Sigmoid colon (tissue), 7 donors: ENCODE results near the gene AGAP2. TPM values are rescaled to one million over a fixed set of nuclear protein-coding genes. Genes with fewer than 3 reads are reported as not detected.

Source experiments
- DNase-seq: peaks from one replicate; pipeline ENCODE4 v3.0.0-alpha.2; 2019
- H3K27ac ChIP-seq, 4 donors: fragments of 200-600 bp; sonication (generic); one replicate each; pipeline ENCODE4 v1.5.1; 2016 to 2019; ENCODE audit warnings: mild to moderate bottlenecking in 1 of 4
- H3K27me3 ChIP-seq, 3 donors: fragments of 200-600 bp; sonication (generic); one replicate each; pipeline ENCODE4 v1.5.1; 2019; ENCODE audit warnings: mild to moderate bottlenecking in 1 of 3
- H3K36me3 ChIP-seq, 4 donors: fragments of 200-600 bp; sonication (generic); one replicate each; pipeline ENCODE4 v1.5.1; 2016 to 2019
- H3K4me1 ChIP-seq, 4 donors: fragments of 200-600 bp; sonication (generic); one replicate each; pipeline ENCODE4 v1.5.1; 2017 to 2019
- H3K4me3 ChIP-seq, 4 donors: fragments of 200-600 bp; sonication (generic); one replicate each; pipeline ENCODE4 v1.5.1; 2017 to 2019; ENCODE audit warnings: mild to moderate bottlenecking in 2 of 4, moderate library complexity in 1 of 4
- H3K9me3 ChIP-seq, 4 donors: fragments of 200-600 bp in 3 of 4; sonication (generic) in 3 of 4; one replicate each; pipeline versions ENCODE4 v1.5.1 to v1.6.1; 2013 to 2019
- EP300 ChIP-seq, 4 donors: sonication (generic); formaldehyde crosslinking; IDR thresholded peaks; one replicate each; pipeline ENCODE4 v1.6.1; 2017; ENCODE audit warnings: antibody characterized with exemption in 4 of 4
- POLR2A ChIP-seq, 2 donors: fragments of 450-650 bp; IDR thresholded peaks; one replicate each; pipeline ENCODE4 v1.6.1; 2016; ENCODE audit warnings: antibody characterized with exemption in 2 of 2, mild to moderate bottlenecking in 2 of 2, moderate library complexity in 2 of 2
- POLR2AphosphoS5 ChIP-seq, 4 donors: sonication (generic); formaldehyde crosslinking; IDR thresholded peaks; one replicate each; pipeline ENCODE4 v1.6.1; 2017; ENCODE audit warnings: antibody characterized with exemption in 4 of 4
- whole genome bisulfite sequencing, 2 donors: extraction: QIAGEN DNeasy Blood & Tissue Kit; methylation state at CpG; one replicate each; pipeline ENCODE4 v1.1.7; 2013; 5-methylcytosine and 5-hydroxymethylcytosine counted together
- intact Hi-C: fragments of 100-400 bp; cut with DNase I; formaldehyde crosslinking; loops from one replicate; pipeline ENCODE4 v1.15.1; 2023
- polyA plus RNA-seq, 3 donors: library from polyadenylated mRNA; stranded (reverse); fragments of 200-250 nt; gene quantifications; one replicate each; pipeline ENCODE4 v1.2.3, GENCODE V29; 2013
- total RNA-seq, 4 donors: library from RNA; depleted of rRNA; stranded (reverse); fragments of >200 nt; gene quantifications; one replicate each; pipeline ENCODE4 v1.1.0, GENCODE V29; 2016
- TF ChIP-seq, protein P1 (sequence below), 4 experiments: fragments of 450-650 bp in 3 of 4; fragments of 200-600 bp in 1 of 4; IDR thresholded peaks; one replicate each; pipeline ENCODE4 v1.5.1; 2016 to 2019; ENCODE audit warnings: antibody characterized with exemption in 4 of 4, mild to moderate bottlenecking in 3 of 4, moderate library complexity in 2 of 4
- donor health status: healthy with polysubstance abuse.
- donor health status: Bipolar disorder and iron deficiency.
- donor health status: healthy.

AGAP2 gene
- total and polyA plus RNA-seq, 7 donors, result under 0.01 to 6.4 (median 1.4) TPM

- H3K4me3 ChIP-seq, result peak overlapping the region in 3 of 4 donors; percentile 20 to 43 (median 41)
- intact Hi-C loops, result no loop called here
- peak overlapping the region in 1 of 4 donors; percentile 38 for H3K27ac ChIP-seq
- peaks cover 52 to 85% (median 58%) of the 10 kb centered on the region in 3 donors for H3K27me3 ChIP-seq
- DNase-seq, result no peak
- 18 to 52% methylated on average over 110 of the region's 110 CpGs for WGBS, 2 donors
- TF ChIP-seq POLR2AphosphoS5 (IDR thresholded peaks at IDR 0.05), result no peak
- TF ChIP-seq, protein P1, sequence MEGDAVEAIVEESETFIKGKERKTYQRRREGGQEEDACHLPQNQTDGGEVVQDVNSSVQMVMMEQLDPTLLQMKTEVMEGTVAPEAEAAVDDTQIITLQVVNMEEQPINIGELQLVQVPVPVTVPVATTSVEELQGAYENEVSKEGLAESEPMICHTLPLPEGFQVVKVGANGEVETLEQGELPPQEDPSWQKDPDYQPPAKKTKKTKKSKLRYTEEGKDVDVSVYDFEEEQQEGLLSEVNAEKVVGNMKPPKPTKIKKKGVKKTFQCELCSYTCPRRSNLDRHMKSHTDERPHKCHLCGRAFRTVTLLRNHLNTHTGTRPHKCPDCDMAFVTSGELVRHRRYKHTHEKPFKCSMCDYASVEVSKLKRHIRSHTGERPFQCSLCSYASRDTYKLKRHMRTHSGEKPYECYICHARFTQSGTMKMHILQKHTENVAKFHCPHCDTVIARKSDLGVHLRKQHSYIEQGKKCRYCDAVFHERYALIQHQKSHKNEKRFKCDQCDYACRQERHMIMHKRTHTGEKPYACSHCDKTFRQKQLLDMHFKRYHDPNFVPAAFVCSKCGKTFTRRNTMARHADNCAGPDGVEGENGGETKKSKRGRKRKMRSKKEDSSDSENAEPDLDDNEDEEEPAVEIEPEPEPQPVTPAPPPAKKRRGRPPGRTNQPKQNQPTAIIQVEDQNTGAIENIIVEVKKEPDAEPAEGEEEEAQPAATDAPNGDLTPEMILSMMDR (IDR thresholded peaks at IDR 0.05), result no peak
- TF ChIP-seq EP300 (IDR thresholded peaks at IDR 0.05), result no peak
- TF ChIP-seq POLR2A (IDR thresholded peaks at IDR 0.05), result no peak
- H3K4me1 ChIP-seq, result peaks cover 0 to 39% (median 38%) of the 10 kb centered on the region in 4 donors
- H3K36me3 ChIP-seq, result no peaks in the 10 kb centered on the region
- H3K9me3 ChIP-seq, result no peaks in the 10 kb centered on the region
These were observed 778 bp downstream of the AGAP2 start for GRCh38 chr12:57737467-57738460.

GRCh38 chr12:57736741-57737466 lies 1.6 kb downstream of the AGAP2 start:
- H3K9me3 ChIP-seq, result no peaks in the 10 kb centered on the region
- H3K4me3 ChIP-seq, result peak overlapping the region in 3 of 4 donors; percentile 20 to 43 (median 41)
- no peak overlapping the region for H3K27ac ChIP-seq
- peaks cover 52 to 92% (median 61%) of the 10 kb centered on the region in 3 donors for H3K27me3 ChIP-seq
- intact Hi-C loops, result no loop called here
- 19 to 61% methylated on average over 31 of the region's 31 CpGs for WGBS, 2 donors
- no peak for TF ChIP-seq EP300 (IDR thresholded peaks at IDR 0.05)
- TF ChIP-seq POLR2AphosphoS5 (IDR thresholded peaks at IDR 0.05), result no peak
- no peak for DNase-seq
- H3K4me1 ChIP-seq, result peaks cover 0 to 39% (median 38%) of the 10 kb centered on the region in 4 donors
- H3K36me3 ChIP-seq, result no peaks in the 10 kb centered on the region

DNA sequence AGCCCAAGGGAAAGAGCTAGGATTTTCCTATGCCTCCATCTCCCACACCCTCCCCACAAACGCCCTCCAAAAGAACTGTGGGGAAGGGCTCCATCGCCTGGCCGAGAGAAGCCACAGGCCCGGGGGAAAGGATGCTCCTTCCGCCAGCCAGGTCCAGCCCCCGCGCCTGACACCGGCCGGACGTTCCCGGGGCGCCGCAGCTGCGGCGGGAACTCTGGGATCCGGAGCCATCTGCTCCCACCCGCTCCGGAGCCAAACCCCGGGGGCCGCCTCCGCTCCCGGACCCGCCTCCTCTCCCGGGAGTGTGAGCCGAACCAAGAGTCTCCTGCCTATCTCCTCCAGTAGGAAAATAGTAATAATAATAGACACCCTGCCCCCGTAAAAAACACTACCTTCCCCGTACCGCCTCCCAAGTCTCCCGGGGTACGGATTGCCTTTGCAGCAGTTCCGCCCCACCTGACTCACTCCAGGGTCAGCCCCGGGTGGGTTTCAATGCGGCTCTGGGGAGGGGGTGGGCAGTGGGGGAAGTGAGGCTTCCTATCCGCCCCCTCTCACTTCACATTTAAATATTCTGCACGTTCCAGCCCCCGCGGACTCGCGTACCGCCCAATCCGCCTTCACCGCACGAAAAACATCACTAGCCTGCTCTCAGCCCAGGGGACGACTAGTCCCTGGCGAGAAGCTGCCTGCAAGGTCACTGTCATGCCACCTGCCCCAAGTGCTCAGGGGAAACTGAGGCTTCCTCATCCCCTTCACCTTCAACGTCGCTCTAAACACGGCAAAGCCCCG lies 2.4 kb downstream of the AGAP2 start:
- Histone ChIP-seq H3K9me3 (no peaks in the 10 kb centered on the region), H3K36me3 (no peaks in the 10 kb centered on the region), H3K4me1 (peaks cover 0 to 39% (median 38%) of the 10 kb centered on the region in 4 donors), H3K4me3 (no peak overlapping the region), H3K27ac (no peak overlapping the region), H3K27me3 (peaks cover 52 to 96% (median 64%) of the 10 kb centered on the region in 3 donors)
- intact Hi-C loops, result no loop called here
- WGBS, 2 donors, result 15 to 49% methylated on average over 49 of the region's 49 CpGs
- no peak for DNase-seq
- TF ChIP-seq POLR2AphosphoS5 (IDR thresholded peaks at IDR 0.05) (no peak), POLR2A (IDR thresholded peaks at IDR 0.05) (no peak), EP300 (IDR thresholded peaks at IDR 0.05) (no peak)
- TF ChIP-seq, protein P1 (IDR thresholded peaks at IDR 0.05), result no peak

GRCh38 chr12:57735198-57735855 lies 3.2 kb downstream of the AGAP2 start:
- H3K27me3 ChIP-seq, result peaks cover 52 to 93% (median 64%) of the 10 kb centered on the region in 3 donors

More at GRCh38 chr12:57735198-57735855, 3.2 kb downstream of the AGAP2 start:
- no peak for TF ChIP-seq EP300 (IDR thresholded peaks at IDR 0.05)
- TF ChIP-seq POLR2AphosphoS5 (IDR thresholded peaks at IDR 0.05), result no peak
- TF ChIP-seq POLR2A (IDR thresholded peaks at IDR 0.05), result no peak
- TF ChIP-seq, protein P1 (IDR thresholded peaks at IDR 0.05), result no peak
- intact Hi-C loops, result no loop called here
- DNase-seq, result no peak
- Histone ChIP-seq H3K36me3 (no peaks in the 10 kb centered on the region), H3K27ac (no peak overlapping the region), H3K4me1 (peaks cover 0 to 39% (median 38%) of the 10 kb centered on the region in 4 donors), H3K9me3 (no peaks in the 10 kb centered on the region), H3K4me3 (no peak overlapping the region)
- WGBS, 2 donors, result 12 to 54% methylated on average over 8 of the region's 8 CpGs
